ENCODE results near the gene BTNL8. TPM values are rescaled to one million over a fixed set of nuclear protein-coding genes. Genes with fewer than 3 reads are reported as not detected.
A peak's percentile ranks its signal among the peaks of the same experiment; 100 is the strongest.
"Not testable (repeated sequence)": the region's sequence is repeated elsewhere in the genome, so short reads cannot be mapped to it uniquely, and the experiment has no call there.

Gene BTNL8
- total RNA-seq, 2 donors from 2014 or later, result 0.21 TPM; not detected in 1

DNA sequence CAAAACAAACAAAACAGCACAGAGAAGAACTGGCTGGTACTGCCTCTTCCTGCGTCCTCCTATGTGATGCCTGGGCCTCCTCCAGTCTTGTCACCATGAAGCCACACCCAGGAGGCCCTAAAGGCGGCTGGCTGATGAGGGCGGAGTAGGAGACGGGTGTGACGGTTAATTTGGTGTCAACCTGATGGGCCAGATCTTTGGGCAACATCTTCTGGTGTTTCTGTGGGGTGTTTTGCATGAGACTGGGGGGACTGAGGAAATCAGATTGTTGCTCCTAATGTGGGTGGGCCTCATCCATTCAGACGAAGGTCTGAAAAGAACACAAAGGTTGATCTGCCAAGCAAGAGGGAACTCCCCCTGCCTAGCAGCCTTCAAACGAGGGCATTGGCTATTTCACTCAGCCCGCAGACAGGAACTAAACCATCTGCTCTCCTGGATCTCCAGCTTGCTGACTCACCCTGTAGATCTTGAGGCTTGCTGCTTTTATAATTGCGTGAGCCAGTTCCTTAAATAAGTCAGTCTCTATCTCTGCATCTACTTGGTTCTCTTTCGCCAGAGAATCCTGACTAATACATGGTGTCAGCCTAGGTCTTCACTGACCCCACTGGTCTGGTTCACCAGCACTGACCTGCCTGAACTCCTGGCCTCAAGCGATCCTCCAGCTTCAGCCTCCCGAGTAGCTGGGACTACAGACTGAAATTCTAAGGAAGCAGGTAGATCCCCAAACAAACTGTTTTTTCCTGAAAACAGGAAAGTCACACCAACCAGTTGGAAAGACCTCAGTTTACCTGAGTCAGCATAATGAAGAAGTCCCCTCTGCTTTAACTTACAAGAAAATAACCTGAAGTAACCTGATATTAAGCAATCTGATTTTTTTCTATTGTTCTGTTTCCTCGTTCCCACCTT is 25.1 kb upstream of the BTNL8 start:
- intact Hi-C loops (cut with DNase I), result loop anchor here in 1 of 2 donors (5.0 kb wide), 1 partner anchor 92 kb away; no protein-coding TSS in a partner anchor
- DNase-seq, result no peak
- ATAC-seq, result peak in 1 of 2 donors; percentile 62

DNA sequence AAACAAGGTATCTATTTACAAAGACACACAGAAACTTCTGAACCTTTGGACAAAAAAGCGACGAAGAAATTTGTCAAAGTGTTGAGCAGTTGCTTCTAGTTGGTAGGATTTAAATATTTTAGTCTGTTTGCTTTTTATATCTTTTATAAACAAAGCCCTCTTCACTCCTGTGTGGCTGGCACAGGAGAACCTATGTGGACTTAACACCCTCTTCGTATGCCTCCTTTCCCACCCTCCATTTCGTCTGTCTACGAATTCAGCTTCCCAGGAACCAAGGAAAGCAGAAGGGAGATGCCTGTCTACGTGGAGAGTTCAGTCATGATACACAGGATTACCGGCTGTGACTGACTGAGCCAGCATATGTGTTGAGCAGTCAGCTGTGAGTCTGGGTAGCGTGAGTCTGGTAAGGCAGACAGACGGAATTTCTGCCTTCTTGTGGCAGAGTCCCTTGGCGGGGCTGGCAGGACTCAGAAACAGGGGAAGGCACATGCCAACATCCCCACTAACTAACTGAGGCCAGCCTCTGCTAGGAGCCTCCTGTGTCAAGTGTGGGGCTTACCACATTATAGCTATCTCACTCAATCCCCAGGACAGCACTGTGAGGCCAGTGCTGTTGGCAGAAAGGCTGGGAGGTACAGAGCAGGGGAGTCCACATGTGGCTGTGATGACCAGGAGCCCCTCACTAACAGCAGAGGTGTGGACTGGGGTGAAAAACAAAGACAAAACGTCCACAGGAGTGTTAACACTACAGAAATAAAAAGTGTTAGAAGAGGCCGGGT is 24.0 kb upstream of the BTNL8 start:
- no peak for DNase-seq
- intact Hi-C loops (cut with DNase I), result loop anchor here in 1 of 2 donors (5.0 kb wide), 1 partner anchor 93 kb away; no protein-coding TSS in a partner anchor

DNA sequence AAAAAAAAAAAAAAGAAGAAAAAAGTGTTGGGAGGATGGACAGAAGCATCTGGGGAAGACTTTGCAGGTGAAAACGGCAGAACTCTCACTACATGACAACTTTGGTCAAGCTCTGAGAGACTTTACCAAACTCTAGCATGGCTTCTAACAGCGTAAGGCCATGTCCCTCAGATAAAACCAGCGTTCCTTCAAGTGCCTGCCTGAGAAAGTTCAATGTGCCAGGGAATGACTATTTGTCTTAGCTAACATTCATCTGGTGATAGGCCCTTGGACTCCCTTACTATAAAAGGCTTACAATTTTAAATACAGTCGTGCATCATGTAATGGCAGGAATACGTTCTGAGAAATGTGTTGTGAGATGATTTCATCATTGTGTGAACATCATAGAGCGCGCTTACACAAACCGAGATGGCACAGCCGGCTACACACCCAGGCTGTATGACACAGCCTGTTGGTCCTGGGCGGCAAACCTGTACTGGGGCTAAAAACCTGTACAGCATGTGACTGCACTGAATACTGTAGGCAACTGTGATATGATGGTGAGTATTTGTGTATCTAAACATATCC is 23.0 kb upstream of the BTNL8 start:
- intact Hi-C loops (cut with DNase I), result no loop called here
- no peak for ATAC-seq
- no peak for DNase-seq

More for the DNA sequence above, 24.0 kb upstream of the BTNL8 start:
- no peak for ATAC-seq

DNA sequence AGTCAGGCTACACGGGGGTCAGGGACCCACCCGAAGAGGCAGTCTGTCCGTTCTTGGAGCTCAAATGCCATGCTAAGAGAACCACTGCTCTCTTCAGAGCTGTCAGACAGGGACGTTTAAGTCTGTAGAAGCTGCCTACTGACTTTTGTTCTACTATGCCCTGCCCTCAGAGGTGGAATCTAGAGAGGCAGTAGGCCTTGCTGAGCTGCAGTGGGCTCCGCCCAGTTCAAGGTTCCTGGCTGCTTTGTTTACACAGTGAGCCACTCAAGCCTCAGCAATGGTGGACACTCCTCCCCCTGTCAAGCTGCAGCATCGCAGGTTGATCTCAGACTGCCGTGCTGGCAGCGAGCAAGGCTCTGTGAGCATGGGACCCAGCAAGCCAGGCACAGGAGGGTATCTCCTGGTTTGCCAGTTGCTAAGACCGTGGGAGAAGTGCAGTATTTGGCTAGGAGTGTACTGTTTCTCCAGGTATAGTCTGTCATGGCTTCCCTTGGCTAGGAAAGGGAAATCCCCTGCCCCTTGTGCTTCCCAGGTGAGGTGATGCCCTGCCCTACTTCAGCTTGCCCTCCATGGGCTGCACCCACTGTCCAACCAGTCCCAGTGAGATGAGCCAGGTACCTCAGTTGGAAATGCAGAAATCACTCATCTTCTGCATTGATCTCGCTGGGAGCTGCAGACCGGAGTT is 13.0 kb upstream of the BTNL8 start:
- ATAC-seq; DNase-seq; intact Hi-C loops (cut with DNase I): not testable (repeated sequence)

DNA sequence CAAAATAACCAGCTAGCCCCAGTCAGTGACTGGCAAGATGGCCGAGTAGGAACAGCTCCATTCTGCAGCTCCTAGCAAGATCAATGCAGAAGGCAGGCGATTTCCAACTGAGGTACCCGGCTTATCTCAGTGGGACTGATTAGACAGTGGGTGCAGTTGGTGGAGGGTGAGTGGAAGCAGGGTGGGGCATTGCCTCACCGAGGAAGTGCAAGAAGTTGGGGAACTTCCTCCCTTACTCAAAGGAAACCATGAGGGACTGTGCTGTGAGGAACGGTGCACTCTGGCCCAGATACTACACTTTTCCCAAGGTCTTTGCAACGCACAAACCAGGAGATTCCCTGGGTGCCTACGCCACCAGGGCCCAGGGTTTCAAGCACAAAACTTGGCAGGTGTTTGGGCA is 9.6 kb upstream of the BTNL8 start:
- no peak for DNase-seq
- intact Hi-C loops (cut with DNase I), result no loop called here
- ATAC-seq, result no peak

DNA sequence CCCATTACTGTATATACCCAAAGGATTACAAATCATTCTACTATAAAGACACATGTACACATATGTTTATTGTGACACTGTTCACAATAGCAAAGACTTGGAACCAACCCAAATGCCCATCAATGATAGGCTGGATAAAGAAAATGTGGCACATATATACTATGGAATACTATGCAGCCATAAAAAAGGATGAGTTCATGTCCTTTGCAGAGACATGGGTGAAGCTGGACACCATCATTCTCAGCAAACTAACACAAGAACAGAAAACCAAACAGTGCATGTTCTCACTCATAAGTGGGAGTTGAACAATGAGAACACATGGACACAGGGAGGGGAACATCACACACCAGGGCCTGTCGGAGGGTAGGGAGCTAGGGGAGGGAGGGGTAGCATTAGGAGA is 3.6 kb upstream of the BTNL8 start:
- intact Hi-C loops (cut with DNase I); DNase-seq; ATAC-seq: not testable (repeated sequence)

DNA sequence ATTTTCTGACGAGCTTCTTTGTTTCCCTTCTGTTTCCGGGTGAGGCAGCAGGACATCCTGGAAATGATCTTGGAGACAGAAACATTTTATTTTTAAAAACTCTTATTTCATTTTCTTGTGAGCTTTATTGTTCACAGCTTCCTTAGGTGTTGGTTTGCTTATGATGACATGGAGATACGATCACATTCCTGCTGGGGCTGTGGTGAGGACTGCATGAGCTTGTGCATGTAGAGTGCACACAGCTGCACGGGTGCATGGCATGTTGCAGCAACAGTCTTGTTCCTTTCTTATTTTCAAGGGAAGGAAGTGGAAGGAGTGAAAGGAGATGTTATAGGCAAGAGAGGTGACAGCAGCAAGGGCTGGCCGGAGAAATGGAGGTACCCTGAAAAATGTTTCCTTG is 1.2 kb downstream of the BTNL8 start:
- DNase-seq (no peak), ATAC-seq (no peak)
- intact Hi-C loops (cut with DNase I), result no loop called here

DNA sequence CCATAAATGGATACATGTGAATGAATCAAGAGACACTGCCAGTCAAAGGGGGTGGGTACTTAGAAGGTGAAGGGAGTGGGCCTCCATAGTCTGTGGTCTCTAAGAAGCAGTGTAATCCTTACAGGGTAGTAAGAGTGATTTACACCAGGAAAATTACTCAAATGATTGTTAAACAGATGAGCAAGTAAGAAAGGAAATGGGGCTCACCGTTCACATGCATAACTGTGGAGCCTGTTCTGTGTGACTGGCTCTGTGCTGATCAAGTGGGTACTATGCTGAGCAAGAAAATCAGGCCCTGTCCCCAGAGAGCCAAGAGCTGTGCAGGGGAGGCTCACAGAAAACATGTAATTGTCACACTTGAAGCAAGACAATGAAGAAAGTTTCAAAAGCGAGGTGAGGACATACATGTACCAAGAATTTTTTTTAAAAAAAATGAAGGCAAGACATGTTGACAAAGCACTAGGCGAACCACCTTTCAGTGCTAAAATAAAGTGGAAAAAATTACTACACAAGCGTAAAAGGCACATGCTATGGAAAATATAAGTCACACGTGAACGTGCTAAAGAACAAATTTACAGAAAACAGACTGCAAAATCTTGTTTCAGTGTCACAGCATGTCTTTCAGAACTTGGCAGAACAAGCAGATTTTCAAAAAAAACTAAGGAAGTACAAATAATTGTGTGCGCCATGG is 2.5 kb downstream of the BTNL8 start:
- no peak for ATAC-seq
- intact Hi-C loops (cut with DNase I), result no loop called here
- no peak for DNase-seq

DNA sequence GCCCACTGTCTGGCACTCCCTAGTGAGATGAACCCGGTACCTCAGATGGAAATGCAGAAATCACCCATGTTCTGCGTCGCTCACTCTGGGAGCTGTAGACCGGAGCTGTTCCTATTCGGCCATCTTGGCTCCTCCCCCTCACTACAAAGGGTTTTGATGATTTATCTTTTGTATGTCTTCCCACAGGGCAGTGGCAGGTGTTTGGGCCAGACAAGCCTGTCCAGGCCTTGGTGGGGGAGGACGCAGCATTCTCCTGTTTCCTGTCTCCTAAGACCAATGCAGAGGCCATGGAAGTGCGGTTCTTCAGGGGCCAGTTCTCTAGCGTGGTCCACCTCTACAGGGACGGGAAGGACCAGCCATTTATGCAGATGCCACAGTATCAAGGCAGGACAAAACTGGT is 9.4 kb downstream of the BTNL8 start:
- ATAC-seq, result no peak
- intact Hi-C loops (cut with DNase I), result no loop called here

DNA sequence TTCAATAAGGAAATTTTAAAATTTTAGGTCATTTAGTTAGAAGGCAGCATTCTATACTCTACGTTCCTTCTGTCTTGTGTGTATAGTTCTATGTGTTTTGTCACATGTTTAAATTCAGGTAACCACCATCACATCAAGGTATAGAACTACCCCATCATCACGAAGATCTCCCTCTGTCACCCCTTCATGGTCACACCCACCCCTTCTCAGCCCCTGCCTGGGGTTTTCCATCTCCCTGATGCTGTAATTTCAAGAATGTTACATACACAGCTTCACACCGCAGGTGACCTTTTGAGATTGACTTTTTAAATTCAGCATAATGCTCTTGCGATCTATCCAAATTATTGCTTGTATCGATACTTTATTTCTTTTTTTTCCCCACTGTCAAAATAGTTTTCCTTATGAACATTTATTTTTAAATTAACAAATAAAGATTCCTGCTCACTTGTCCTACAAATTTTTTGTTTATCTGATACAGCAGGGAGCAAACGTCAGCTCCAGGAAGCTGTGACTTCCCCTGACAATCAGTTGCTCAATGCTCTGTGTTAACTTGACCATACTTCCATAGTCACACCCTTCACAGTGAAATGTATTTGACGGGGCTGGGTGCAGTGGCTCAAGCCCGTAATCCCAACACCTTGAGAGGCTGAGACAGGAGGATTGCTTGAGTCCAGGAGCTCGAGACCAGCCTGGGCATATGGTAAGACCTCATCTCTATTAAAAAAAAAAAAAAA is 10.2 kb downstream of the BTNL8 start:
- DNase-seq (no peak), ATAC-seq (no peak)
- intact Hi-C loops (cut with DNase I), result no loop called here

More for the DNA sequence above, 9.4 kb downstream of the BTNL8 start:
- no peak for DNase-seq

DNA sequence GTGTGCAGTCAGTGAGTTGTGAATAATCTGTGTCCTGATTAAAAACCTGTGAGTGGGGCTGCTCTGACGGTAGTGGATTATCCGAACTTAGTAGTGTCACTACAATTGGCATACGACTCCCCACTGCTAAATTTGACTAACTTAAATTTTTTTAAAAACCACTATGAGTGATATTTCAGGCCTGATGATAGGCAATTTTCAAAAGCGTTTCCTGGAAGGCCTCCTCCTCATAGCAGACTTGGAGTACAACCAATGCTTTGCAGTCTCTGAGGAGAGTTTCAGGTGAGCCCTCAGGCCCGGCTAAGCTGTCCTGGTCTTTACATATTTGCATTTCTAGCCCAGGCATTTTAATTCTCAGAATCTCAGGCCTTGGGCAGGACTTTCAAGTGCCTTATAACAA is 10.8 kb downstream of the BTNL8 start:
- peak in 1 of 2 donors; percentile 76 for ATAC-seq
- intact Hi-C loops (cut with DNase I), result no loop called here
- no peak for DNase-seq

DNA sequence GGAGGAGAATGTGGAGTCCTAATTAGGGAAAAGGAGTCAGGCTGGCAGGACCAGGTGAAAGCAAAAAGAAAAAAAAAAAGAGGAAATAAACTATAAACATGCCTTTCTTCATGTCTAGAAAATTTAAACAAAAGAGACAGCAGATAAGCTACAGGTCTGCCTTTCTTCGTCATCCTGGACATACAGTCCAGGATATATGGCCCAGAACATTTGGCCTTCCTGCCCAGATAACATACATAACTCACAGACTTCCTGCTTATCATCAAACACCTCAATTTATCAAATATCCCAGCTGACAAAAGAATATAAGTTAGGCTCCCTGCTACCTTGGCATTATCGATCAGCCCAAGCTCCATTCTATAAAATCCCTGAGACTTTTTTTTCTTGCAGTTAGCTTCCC is 11.2 kb downstream of the BTNL8 start:
- no peak for ATAC-seq
- intact Hi-C loops (cut with DNase I), result no loop called here

DNA sequence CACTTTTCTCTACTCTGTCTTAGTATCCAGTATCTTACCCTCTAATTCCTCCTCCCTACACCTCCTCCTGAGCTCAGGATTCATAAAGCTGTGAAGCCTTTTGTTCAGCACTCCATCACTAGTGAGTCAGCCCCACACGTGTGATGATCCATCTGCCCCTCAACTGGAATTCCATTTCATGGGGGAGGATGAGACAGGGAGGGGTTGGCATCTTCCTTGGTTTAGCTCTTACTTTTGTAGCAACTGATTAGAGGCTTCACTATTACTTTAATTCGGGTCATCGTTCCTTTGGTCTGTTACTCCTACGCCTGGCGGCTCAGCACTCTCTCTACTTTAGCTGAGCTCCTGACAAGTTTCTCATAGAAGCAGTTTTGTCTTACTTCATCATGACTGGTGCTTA is 11.8 kb downstream of the BTNL8 start:
- intact Hi-C loops (cut with DNase I), result no loop called here
- peak; percentile 50 to 97 for ATAC-seq
- DNase-seq, result no peak

More for the DNA sequence above, 11.2 kb downstream of the BTNL8 start:
- no peak for DNase-seq

DNA sequence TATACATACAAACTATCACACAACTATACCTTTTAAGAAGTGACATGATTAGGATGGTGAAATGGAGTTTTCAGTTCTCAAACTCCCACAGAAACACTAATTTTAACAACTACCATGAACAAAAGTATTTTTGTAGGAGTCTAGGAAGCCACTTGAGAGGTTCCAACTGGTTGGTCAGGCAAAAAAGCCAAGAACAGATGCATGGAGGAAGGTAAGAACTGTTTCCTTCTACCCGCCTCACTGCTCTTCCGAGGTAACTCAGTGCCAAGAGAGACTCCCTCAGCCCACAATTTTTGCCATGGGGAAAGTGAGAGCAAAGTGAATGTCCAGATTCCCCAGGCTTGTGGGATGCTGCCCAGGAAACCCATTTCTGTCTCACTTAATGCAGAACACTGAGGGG is 15.7 kb downstream of the BTNL8 start:
- intact Hi-C loops (cut with DNase I), result no loop called here

DNA sequence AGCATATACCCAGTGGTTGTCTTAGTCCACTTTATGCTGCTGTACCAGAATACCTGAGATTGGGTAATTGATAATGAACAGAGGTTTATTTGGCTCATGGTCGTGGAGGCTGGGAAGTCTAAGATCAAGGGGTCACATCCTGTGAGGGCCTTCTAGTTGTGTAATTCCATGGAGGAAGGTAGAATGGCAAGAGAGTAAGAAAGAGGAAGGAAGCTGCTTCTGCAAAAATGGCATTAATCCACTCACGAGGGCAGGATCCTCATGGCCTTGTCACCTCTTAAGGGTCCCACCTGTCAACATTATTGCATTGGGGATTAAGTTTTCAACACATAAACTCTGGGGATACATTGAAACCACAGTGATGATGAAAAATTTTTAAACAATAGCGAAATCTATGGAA is 17.0 kb downstream of the BTNL8 start:
- DNase-seq (no peak), ATAC-seq (no peak)
- intact Hi-C loops (cut with DNase I), result no loop called here

More for the DNA sequence above, 15.7 kb downstream of the BTNL8 start:
- no peak for ATAC-seq
- DNase-seq, result no peak

DNA sequence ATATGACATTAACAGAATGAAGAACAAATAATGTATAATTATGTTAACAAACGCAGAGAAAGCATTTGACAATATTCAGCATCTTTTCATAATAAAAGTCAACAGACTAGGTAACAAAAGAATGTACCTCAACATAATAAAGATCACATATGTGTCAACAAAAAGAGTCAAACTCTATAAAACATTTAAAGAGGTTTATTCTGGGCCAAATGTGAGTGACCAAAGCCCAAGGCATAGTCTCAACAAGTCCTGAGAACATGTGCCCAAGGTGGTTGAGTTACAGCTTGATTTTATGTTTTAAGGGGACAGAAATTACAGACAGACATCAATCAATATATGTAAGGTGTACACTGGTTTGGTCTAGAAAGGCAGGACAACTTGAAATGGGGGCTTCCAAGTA is 19.4 kb downstream of the BTNL8 start:
- DNase-seq, result no peak
- intact Hi-C loops (cut with DNase I), result no loop called here
- no peak for ATAC-seq

DNA sequence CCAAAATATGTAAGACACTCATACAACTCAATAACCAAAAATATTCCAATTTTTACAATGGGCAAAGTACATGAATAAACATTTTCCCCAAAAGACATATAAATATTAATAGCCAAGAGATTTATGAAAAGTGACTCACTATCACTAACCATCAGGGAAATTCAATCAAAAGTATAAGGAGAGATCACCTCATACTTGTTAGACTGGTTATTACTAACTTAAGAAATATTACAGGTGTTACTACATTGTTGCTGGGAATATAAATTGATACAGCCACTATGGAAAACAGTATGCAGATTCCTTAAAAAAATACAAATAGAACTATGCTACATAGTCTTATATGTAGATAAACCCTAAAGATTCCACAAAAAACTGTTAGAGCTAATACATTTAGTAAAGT is 21.8 kb downstream of the BTNL8 start:
- DNase-seq, result no peak
- intact Hi-C loops (cut with DNase I), result no loop called here
- ATAC-seq, result no peak

DNA sequence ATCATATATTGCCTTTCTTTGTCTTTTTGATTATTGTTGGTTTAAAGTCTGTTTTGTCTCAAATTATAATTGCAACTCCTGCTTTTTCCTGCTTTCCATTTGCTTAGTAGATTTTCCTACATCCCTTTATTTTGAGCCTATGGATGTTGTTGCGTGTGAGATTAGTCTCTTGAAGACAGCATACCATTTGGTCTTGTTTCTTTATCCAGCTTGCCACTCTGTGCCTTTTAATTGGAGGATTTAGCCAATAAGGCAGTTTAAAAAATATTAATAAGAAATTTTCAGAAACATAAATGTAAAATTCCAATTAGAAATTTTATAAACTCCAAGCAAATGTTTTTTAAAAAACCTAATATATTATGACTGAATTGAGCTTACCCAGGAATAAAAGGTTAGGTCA is 24.0 kb downstream of the BTNL8 start:
- DNase-seq (no peak), ATAC-seq (no peak)
- intact Hi-C loops (cut with DNase I), result no loop called here

Measured in left cardiac atrium (tissue), 4 donors.